ENCODE results near the gene FAM124A.

The FAM124A gene

GRCh38 chr13:51222037-51222685 is at the start of gene FAM124A:
Gene FAM124A, plus strand, starts transcription at chr13:51222398. Its CDS starts 104 bp downstream, at chr13:51222502.
- Histone ChIP-seq H3K4me3 (ENCODE audit: low read depth, low read length) (peak within 1 kb of the TSS; percentile 72), H3K36me3 (replicated peaks) (no peaks in the 10 kb centered on the region), H3K27ac (no peak within 1 kb of the TSS), H3K27me3 (replicated peaks) (peaks cover 22% of the 10 kb centered on the region)
- in situ Hi-C loops (cut with HindIII; ENCODE audit: low pct_ligation_motif_present, low sequenced_read_pairs), result no loop called here
- DNase-seq, result no peak
- TF ChIP-seq CTCF (IDR thresholded peaks at IDR 0.05; ENCODE audit: low read depth, low read length, missing control alignments), result peak; percentile 11

GRCh38 chr13:51175021-51175420 is 47.2 kb upstream of the FAM124A start:
- DNase-seq, result no peak
- Histone ChIP-seq H3K27me3 (replicated peaks) (peaks cover 2% of the 10 kb centered on the region), H3K36me3 (replicated peaks) (no peaks in the 10 kb centered on the region), H3K4me3 (ENCODE audit: low read depth, low read length) (no peak overlapping the region), H3K27ac (no peak overlapping the region)
- no peak for TF ChIP-seq CTCF (IDR thresholded peaks at IDR 0.05; ENCODE audit: low read depth, low read length, missing control alignments)
- in situ Hi-C loops (cut with HindIII; ENCODE audit: low pct_ligation_motif_present, low sequenced_read_pairs), result no loop called here

- in situ Hi-C loops (cut with HindIII; ENCODE audit: low pct_ligation_motif_present, low sequenced_read_pairs), result no loop called here
- no peaks in the 10 kb centered on the region for H3K36me3 ChIP-seq (replicated peaks)
- DNase-seq, result no peak
- no peak overlapping the region for H3K27ac ChIP-seq
- H3K27me3 ChIP-seq (replicated peaks), result peaks cover 2% of the 10 kb centered on the region
- H3K4me3 ChIP-seq (ENCODE audit: low read depth, low read length), result no peak overlapping the region
- no peak for TF ChIP-seq CTCF (IDR thresholded peaks at IDR 0.05; ENCODE audit: low read depth, low read length, missing control alignments)
Observed at GRCh38 chr13:51175639-51176038, 46.6 kb upstream of the FAM124A start.

- no peak for DNase-seq
- no peak for TF ChIP-seq CTCF (IDR thresholded peaks at IDR 0.05; ENCODE audit: low read depth, low read length, missing control alignments)
- no peak overlapping the region for H3K27ac ChIP-seq
- peaks cover 9% of the 10 kb centered on the region for H3K27me3 ChIP-seq (replicated peaks)
- in situ Hi-C loops (cut with HindIII; ENCODE audit: low pct_ligation_motif_present, low sequenced_read_pairs), result no loop called here
- H3K4me3 ChIP-seq (ENCODE audit: low read depth, low read length), result no peak overlapping the region
- H3K36me3 ChIP-seq (replicated peaks), result no peaks in the 10 kb centered on the region
Observed at GRCh38 chr13:51177188-51177587, 45.0 kb upstream of the FAM124A start.

- in situ Hi-C loops (cut with HindIII; ENCODE audit: low pct_ligation_motif_present, low sequenced_read_pairs), result no loop called here
- H3K4me3 ChIP-seq (ENCODE audit: low read depth, low read length), result no peak overlapping the region
- peaks cover 13% of the 10 kb centered on the region for H3K27me3 ChIP-seq (replicated peaks)
- TF ChIP-seq CTCF (IDR thresholded peaks at IDR 0.05; ENCODE audit: low read depth, low read length, missing control alignments), result no peak
- H3K27ac ChIP-seq, result no peak overlapping the region
- H3K36me3 ChIP-seq (replicated peaks), result no peaks in the 10 kb centered on the region
- DNase-seq, result no peak
Observed at GRCh38 chr13:51178456-51179074, 43.6 kb upstream of the FAM124A start.

Measured in brain microvascular endothelial cell (primary cell).